ENCODE measurements around the gene CDO1. TPM values are rescaled to one million over a fixed set of nuclear protein-coding genes. Genes with fewer than 3 reads are reported as not detected.
A peak's percentile ranks its signal among the peaks of the same experiment; 100 is the strongest.

The CDO1 gene
- total RNA-seq = under 1 TPM; 0.36 to 0.54 TPM

DNA sequence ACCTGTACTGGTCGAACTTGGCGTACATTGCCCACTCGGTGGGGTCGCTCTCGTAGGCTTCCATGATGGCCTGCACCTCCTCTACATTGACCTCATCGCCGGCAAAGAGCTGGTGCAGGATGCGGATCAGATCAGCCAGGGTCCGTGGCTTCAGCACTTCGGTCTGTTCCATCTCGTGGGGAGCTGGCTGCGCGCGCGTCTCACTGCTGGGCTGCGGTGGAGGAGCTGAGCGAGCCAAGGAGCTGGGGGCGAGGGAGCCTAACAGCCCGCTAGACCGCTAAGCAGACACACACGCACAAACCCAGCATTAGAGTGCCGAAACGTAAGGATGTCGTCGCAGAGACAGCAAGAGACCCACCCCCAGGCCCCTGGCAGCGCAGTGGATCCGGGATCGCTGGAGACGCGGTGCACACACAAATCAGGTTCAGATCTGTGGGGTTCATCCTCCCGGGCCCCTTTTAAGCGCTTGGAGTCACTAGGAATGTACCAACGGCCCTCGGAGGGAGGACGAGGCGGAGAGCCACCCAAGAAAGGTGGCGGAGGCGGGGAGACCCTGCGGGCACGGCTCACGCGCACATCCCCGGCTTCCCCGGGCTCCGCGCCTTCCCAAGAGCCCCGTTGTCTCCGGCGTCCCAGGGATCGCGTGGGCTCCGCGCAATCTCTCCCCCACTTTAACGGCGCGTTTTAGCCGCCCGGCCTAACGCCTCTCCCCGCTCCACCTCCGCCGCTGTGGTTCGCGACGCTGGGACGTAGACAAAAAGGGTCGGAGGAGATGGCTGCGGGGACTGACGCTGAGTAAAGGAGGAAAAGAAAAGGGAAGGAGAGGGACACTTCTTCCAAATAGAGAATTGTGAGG is at the start of gene CDO1:
CDO1 (minus strand) TSS at position 434 of the 856 bp plus-strand sequence; CDS start at position 172, 262 bp downstream.
- Mint-ChIP-seq H3K9me3 (no peaks in the 10 kb centered on the region), H3K4me1 (peaks cover 26% of the 10 kb centered on the region), H3K36me3 (no peaks in the 10 kb centered on the region), H3K4me3 (peak within 1 kb of the TSS; percentile 79), H3K27me3 (peaks cover 81% of the 10 kb centered on the region), H3K27ac (no peak within 1 kb of the TSS)
- POLR2A ChIA-PET = interaction anchor here (0.9 kb wide), 1 partner anchor 24 kb away, joined by 3 read pairs; no protein-coding TSS in a partner anchor
- ATAC-seq (ENCODE audit: low read depth) (peak; percentile 79), DNase-seq (peak; percentile 59)

- Mint-ChIP-seq H3K9me3 (peaks cover 3% of the 10 kb centered on the region), H3K27me3 (no peaks in the 10 kb centered on the region), H3K4me3 (no peak overlapping the region), H3K36me3 (peaks cover 11% of the 10 kb centered on the region), H3K27ac (no peak overlapping the region), H3K4me1 (peaks cover 11% of the 10 kb centered on the region)
- POLR2A ChIA-PET = no interaction called here
- ATAC-seq (ENCODE audit: low read depth) (no peak), DNase-seq (no peak)
These were observed 42.9 kb upstream of the CDO1 start for GRCh38 chr5:115859378-115859777.

- H3K4me3 Mint-ChIP-seq = peak overlapping the region; percentile 31
- POLR2A ChIA-PET = no interaction called here
- no peak overlapping the region for H3K27ac Mint-ChIP-seq
- no peaks in the 10 kb centered on the region for H3K27me3 Mint-ChIP-seq
- H3K9me3 Mint-ChIP-seq = peaks cover 10% of the 10 kb centered on the region
- H3K4me1 Mint-ChIP-seq = peaks cover 11% of the 10 kb centered on the region
- ATAC-seq (ENCODE audit: low read depth) = no peak
- peaks cover 19% of the 10 kb centered on the region for H3K36me3 Mint-ChIP-seq
- no peak for DNase-seq
These were observed 41.9 kb upstream of the CDO1 start for GRCh38 chr5:115858396-115858795.

DNA sequence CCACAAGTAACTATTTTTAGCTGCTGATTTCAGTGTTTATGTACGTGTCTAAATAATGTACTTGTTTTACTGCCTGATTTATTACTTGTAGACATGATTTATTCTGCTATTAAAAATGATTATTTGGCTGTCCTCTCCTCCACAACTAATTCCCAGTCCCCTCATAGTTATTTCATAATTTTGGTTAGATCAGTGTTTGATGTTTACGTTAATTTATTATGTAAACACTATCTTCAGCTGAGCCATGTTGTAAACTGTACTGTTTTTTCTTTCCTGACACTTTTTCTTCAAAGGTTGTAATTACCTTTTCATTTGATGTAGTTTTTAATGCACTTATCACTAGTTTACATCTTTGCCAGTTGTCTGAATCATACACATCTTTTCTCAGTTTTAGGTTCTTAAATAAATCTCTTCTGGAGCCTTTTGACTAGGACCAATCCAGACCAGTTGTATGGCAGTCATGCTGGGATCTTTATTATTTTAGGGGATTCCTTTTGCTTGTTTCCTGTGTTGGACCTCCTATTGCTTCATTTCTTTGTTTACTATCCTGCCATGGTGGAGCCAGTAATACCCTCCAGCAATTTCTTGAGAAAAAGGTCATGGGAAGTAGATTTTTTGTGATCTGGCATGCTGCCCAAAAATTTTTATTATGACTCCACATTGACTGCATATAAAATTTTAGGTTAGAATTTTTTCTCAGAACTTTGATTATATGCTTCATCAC is 41.3 kb upstream of the CDO1 start:
- H3K4me3 Mint-ChIP-seq = peak overlapping the region; percentile 31
- peaks cover 11% of the 10 kb centered on the region for H3K4me1 Mint-ChIP-seq
- DNase-seq = no peak
- POLR2A ChIA-PET = no interaction called here
- peaks cover 13% of the 10 kb centered on the region for H3K9me3 Mint-ChIP-seq
- no peak overlapping the region for H3K27ac Mint-ChIP-seq
- no peak for ATAC-seq (ENCODE audit: low read depth)
- peaks cover 23% of the 10 kb centered on the region for H3K36me3 Mint-ChIP-seq
- no peaks in the 10 kb centered on the region for H3K27me3 Mint-ChIP-seq

- H3K27ac Mint-ChIP-seq = no peak overlapping the region
- POLR2A ChIA-PET = no interaction called here
- peaks cover 13% of the 10 kb centered on the region for H3K9me3 Mint-ChIP-seq
- ATAC-seq (ENCODE audit: low read depth) = no peak
- H3K4me3 Mint-ChIP-seq = no peak overlapping the region
- H3K36me3 Mint-ChIP-seq = peaks cover 21% of the 10 kb centered on the region
- peaks cover 11% of the 10 kb centered on the region for H3K4me1 Mint-ChIP-seq
- no peaks in the 10 kb centered on the region for H3K27me3 Mint-ChIP-seq
- no peak for DNase-seq
These were observed 40.6 kb upstream of the CDO1 start for GRCh38 chr5:115857057-115857479.

GRCh38 chr5:115855959-115856358 is 39.5 kb upstream of the CDO1 start:
- peaks cover 19% of the 10 kb centered on the region for H3K36me3 Mint-ChIP-seq
- H3K27ac Mint-ChIP-seq = no peak overlapping the region
- ATAC-seq (ENCODE audit: low read depth) (no peak), DNase-seq (no peak)
- peaks cover 11% of the 10 kb centered on the region for H3K9me3 Mint-ChIP-seq
- H3K4me1 Mint-ChIP-seq = peaks cover 11% of the 10 kb centered on the region
- H3K27me3 Mint-ChIP-seq = no peaks in the 10 kb centered on the region
- POLR2A ChIA-PET = no interaction called here
- no peak overlapping the region for H3K4me3 Mint-ChIP-seq

DNA sequence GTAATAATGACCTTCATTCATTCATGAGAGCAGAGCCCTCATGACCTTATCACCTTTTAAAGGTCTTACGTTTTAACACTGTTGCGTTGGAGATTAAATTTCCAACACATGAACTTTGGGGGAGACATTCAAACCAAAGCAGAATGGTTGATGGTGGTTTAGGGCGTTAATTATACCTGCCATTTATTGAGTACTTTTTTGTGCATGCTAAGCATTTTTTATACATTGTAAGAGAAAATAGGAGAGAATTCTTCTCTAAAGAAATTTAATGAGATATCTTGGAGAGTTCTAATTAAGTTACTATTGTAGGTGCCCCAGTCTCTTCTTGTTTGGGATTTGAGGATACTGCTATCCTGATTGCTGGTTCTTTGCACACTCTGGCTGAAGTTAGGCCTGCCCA is 37.7 kb upstream of the CDO1 start:
- H3K27ac Mint-ChIP-seq = no peak overlapping the region
- H3K4me1 Mint-ChIP-seq = peaks cover 11% of the 10 kb centered on the region
- H3K4me3 Mint-ChIP-seq = no peak overlapping the region
- DNase-seq (no peak), ATAC-seq (ENCODE audit: low read depth) (no peak)
- H3K9me3 Mint-ChIP-seq = peaks cover 11% of the 10 kb centered on the region
- POLR2A ChIA-PET = no interaction called here
- no peaks in the 10 kb centered on the region for H3K27me3 Mint-ChIP-seq
- H3K36me3 Mint-ChIP-seq = peaks cover 19% of the 10 kb centered on the region

- DNase-seq = no peak
- Mint-ChIP-seq H3K27ac (no peak overlapping the region), H3K4me1 (peaks cover 3% of the 10 kb centered on the region), H3K27me3 (no peaks in the 10 kb centered on the region), H3K4me3 (no peak overlapping the region), H3K36me3 (peaks cover 17% of the 10 kb centered on the region), H3K9me3 (peaks cover 11% of the 10 kb centered on the region)
- POLR2A ChIA-PET = no interaction called here
- no peak for ATAC-seq (ENCODE audit: low read depth)
These were observed 34.4 kb upstream of the CDO1 start for GRCh38 chr5:115850744-115851416.

- Mint-ChIP-seq H3K9me3 (peaks cover 10% of the 10 kb centered on the region), H3K27me3 (no peaks in the 10 kb centered on the region), H3K27ac (no peak overlapping the region), H3K4me1 (peaks cover 8% of the 10 kb centered on the region), H3K36me3 (peaks cover 15% of the 10 kb centered on the region), H3K4me3 (no peak overlapping the region)
- no peak for DNase-seq
- POLR2A ChIA-PET = no interaction called here
- ATAC-seq (ENCODE audit: low read depth) = no peak
These were observed 32.9 kb upstream of the CDO1 start for GRCh38 chr5:115849258-115849798.

DNA sequence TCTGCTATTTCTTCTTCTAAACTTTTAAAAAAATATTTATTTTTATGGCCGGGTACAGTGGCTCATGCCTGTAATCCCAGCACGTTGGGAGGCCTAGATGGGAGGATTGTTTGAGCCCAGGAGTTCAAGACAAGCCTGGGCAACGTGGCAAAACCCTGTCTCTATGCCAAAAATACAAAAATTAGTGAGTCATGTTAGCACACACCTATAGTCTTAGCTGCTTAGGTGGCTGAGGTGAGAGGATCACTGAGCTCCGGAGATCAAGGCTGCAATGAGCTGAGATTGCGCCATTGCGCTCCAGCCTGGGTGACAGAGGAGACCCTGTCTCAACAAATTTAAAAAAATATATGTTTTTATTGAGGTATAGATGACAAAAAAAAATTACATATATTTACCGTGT is 30.8 kb upstream of the CDO1 start:
- ATAC-seq (ENCODE audit: low read depth) (no peak), DNase-seq (no peak)
- Mint-ChIP-seq H3K27me3 (no peaks in the 10 kb centered on the region), H3K36me3 (peaks cover 3% of the 10 kb centered on the region), H3K9me3 (no peaks in the 10 kb centered on the region), H3K4me3 (no peak overlapping the region), H3K4me1 (peaks cover 22% of the 10 kb centered on the region), H3K27ac (no peak overlapping the region)
- POLR2A ChIA-PET = no interaction called here

- DNase-seq = no peak
- Mint-ChIP-seq H3K4me3 (no peak overlapping the region), H3K4me1 (peaks cover 31% of the 10 kb centered on the region), H3K27ac (no peak overlapping the region), H3K9me3 (no peaks in the 10 kb centered on the region), H3K27me3 (no peaks in the 10 kb centered on the region), H3K36me3 (peaks cover 4% of the 10 kb centered on the region)
- no peak for ATAC-seq (ENCODE audit: low read depth)
- POLR2A ChIA-PET = no interaction called here
These were observed 27.9 kb upstream of the CDO1 start for GRCh38 chr5:115844321-115844817.

DNA sequence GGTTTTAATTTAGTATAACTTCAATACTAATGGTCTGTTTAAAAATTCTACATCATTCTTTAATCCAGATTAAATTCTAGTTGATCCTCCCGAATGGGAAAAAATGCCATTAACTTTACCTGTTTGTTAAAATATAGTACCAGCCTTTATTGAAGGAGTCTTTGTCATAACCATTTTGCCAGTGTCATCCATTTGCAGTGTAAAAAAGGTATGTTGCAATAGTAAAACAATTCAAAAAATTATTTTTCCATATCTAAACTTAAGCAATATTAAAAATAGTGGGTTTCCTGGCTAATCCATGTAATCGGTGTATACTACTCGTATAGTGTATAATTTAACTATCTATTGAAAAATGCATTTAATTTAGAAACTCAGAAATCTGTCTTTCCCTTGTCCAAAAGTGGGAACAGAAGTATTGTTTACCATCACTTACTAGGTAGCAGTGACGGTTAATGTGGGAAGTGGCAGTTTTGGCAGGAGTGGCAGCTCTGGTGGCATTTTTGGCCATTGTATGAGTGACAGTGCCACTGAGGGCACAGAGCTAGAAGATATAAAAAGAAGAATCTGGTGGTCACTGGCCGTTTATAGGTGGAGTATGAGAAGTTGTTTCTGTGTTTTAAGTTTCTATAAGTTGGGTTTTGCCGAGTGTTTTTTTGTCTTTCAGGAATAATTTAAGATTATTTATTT is 27.1 kb upstream of the CDO1 start:
- H3K4me3 Mint-ChIP-seq = peak overlapping the region; percentile 95
- POLR2A ChIA-PET = interaction anchor here (1.5 kb wide), 2 partner anchors 209 to 299 kb away, joined by 3 to 4 read pairs; partner anchors contain the start of gene FEM1C
- H3K36me3 Mint-ChIP-seq = peaks cover 4% of the 10 kb centered on the region
- no peaks in the 10 kb centered on the region for H3K27me3 Mint-ChIP-seq
- DNase-seq (no peak), ATAC-seq (ENCODE audit: low read depth) (no peak)
- peaks cover 35% of the 10 kb centered on the region for H3K4me1 Mint-ChIP-seq
- H3K9me3 Mint-ChIP-seq = no peaks in the 10 kb centered on the region
- H3K27ac Mint-ChIP-seq = no peak overlapping the region
